Endothelial cell of umbilical vein (primary cell): ENCODE data around the gene STON2. TPM values are rescaled to one million over a fixed set of nuclear protein-coding genes. Genes with fewer than 3 reads are reported as not detected.

Source experiments
- BruUV-seq: library from RNA; stranded (reverse); fragments of 400-500 nt; replicated peaks from 2 replicates; lab custom pipeline; 2021; lab: Mats Ljungman, UMichigan
- CTCF ChIA-PET: fragments of 300-600, 350-600 bp; sonication (Branson Sonifier 250); formaldehyde crosslinking; loops from one replicate; lab custom pipeline; 2021; ENCODE audit warnings: antibody characterized with exemption, inconsistent platforms; lab: Charles Lee
- POLR2A ChIA-PET: fragments of 300-600, 350-600 bp; sonication (Branson Sonifier 250); formaldehyde crosslinking; loops from one replicate; lab custom pipeline; 2021; ENCODE audit warnings: antibody characterized with exemption, inconsistent platforms; lab: Charles Lee
- DNase-seq: peaks from one replicate; pipeline ENCODE4 v3.0.0-alpha.2; 2011; ENCODE audit warnings: low read depth, low spot score
- FAIRE-seq: peaks from 2 replicates; lab custom pipeline; 2011; peaks lifted over from hg19 to GRCh38; lab: Jason Lieb, UNC
- H2AFZ ChIP-seq: 2 replicates; pipeline ENCODE4 v1.6.0; 2012; ENCODE audit warnings: low read depth, low read length, control low read depth, inconsistent platforms
- H3K27ac ChIP-seq: 2 replicates; pipeline ENCODE4 v1.5.1; 2011; ENCODE audit warnings: low read depth, mild to moderate bottlenecking, control low read depth, low read length, moderate library complexity; ENCODE audit not compliant: insufficient read depth
- H3K27me3 ChIP-seq, 2 experiments: 2 replicates each; pipeline versions ENCODE4 v1.6.0 to v1.6.1; 2011; ENCODE audit warnings: low read length in 2 of 2, mixed read lengths in 1 of 2; ENCODE audit not compliant: control insufficient read depth in 2 of 2, insufficient read depth in 2 of 2
- H3K36me3 ChIP-seq, 2 experiments: 2 replicates in 1 of 2; 3 replicates in 1 of 2; pipeline ENCODE4 v1.5.1; 2011; ENCODE audit warnings: low read length in 2 of 2, mild to moderate bottlenecking in 1 of 2, moderate library complexity in 1 of 2; ENCODE audit not compliant: control insufficient read depth in 2 of 2, insufficient read depth in 2 of 2; ENCODE audit errors: extremely low read depth in 1 of 2
- H3K4me1 ChIP-seq: 3 replicates; pipeline ENCODE4 v1.5.1; 2011; ENCODE audit warnings: mild to moderate bottlenecking, low read length; ENCODE audit not compliant: control insufficient read depth, insufficient read depth; ENCODE audit errors: extremely low read depth
- H3K4me2 ChIP-seq: 2 replicates; pipeline ENCODE4 v1.6.1; 2011; ENCODE audit warnings: low read length, control low read depth, mixed read lengths; ENCODE audit not compliant: insufficient read depth
- H3K4me3 ChIP-seq, 3 experiments: fragments of 200-600 bp in 1 of 3; sonication (generic), shearing (Covaris generic) in 1 of 3; replicated peaks in 1 of 3; 2 replicates each; pipeline ENCODE4 v1.5.1; 2011 to 2016; ENCODE audit warnings: control low read depth in 3 of 3, low read length in 3 of 3, mild to moderate bottlenecking in 2 of 3, inconsistent platforms in 1 of 3, low read depth in 1 of 3, moderate library complexity in 1 of 3; ENCODE audit not compliant: insufficient read depth in 1 of 3
- H3K79me2 ChIP-seq: 2 replicates; pipeline ENCODE4 v1.6.0; 2012; ENCODE audit warnings: low read length, inconsistent platforms; ENCODE audit not compliant: control insufficient read depth, insufficient read depth
- H3K9ac ChIP-seq: replicated peaks from 2 replicates; pipeline ENCODE3; 2011; ENCODE audit warnings: low read length, control low read depth; ENCODE audit not compliant: insufficient read depth; ENCODE audit errors: extremely low read depth
- H3K9me1 ChIP-seq: replicated peaks from 3 replicates; pipeline ENCODE4 v1.6.0; 2011; ENCODE audit warnings: mild to moderate bottlenecking, low read length; ENCODE audit not compliant: control insufficient read depth, insufficient read depth; ENCODE audit errors: extremely low read depth
- H3K9me3 ChIP-seq: replicated peaks from 2 replicates; pipeline ENCODE4 v1.5.1; 2012; ENCODE audit warnings: low read length, inconsistent platforms; ENCODE audit not compliant: control insufficient read depth, insufficient read depth
- H4K20me1 ChIP-seq: replicated peaks from 2 replicates; pipeline ENCODE3; 2011; ENCODE audit warnings: mild to moderate bottlenecking, low read length; ENCODE audit not compliant: control insufficient read depth, insufficient read depth; ENCODE audit errors: extremely low read depth
- EZH2 ChIP-seq: IDR thresholded peaks from 2 replicates; pipeline ENCODE4 v1.6.1; 2012; ENCODE audit warnings: borderline replicate concordance, low read depth, mild to moderate bottlenecking, moderate library complexity, low read length, inconsistent platforms; ENCODE audit not compliant: severe bottlenecking
- GATA2 ChIP-seq: IDR thresholded peaks from 2 replicates; pipeline ENCODE4 v1.7.0; 2011; ENCODE audit warnings: low read depth, mild to moderate bottlenecking, moderate library complexity, mixed read lengths, low read length; ENCODE audit not compliant: insufficient read length, insufficient read depth
- JUN ChIP-seq: IDR thresholded peaks from 2 replicates; pipeline ENCODE4 v1.6.1; 2011; ENCODE audit warnings: borderline replicate concordance, low read depth; ENCODE audit not compliant: insufficient read length, insufficient read depth
- MYC ChIP-seq: IDR thresholded peaks from one replicate; pipeline ENCODE4 v1.6.1; 2011; ENCODE audit warnings: mild to moderate bottlenecking, low read depth, low read length
- POLR2A ChIP-seq: IDR thresholded peaks from 2 replicates; pipeline ENCODE4 v1.6.1; 2012; ENCODE audit warnings: low read depth, mild to moderate bottlenecking, control low read depth, low read length
- POLR2AphosphoS5 ChIP-seq: IDR thresholded peaks from 2 replicates; pipeline ENCODE4 v1.6.1; 2012; ENCODE audit warnings: low read depth, mild to moderate bottlenecking, control low read depth, low read length, moderate library complexity; ENCODE audit not compliant: insufficient read depth
- dilution Hi-C: fragments of 300-500 bp; cut with MboI; formaldehyde crosslinking; loops from one replicate; pipeline ENCODE4 v1.15.0; 2019; ENCODE audit warnings: low sequenced_read_pairs; ENCODE audit not compliant: extremely low pct_ligation_motif_present
- intact Hi-C: fragments of 100-400 bp; cut with micrococcal nuclease; formaldehyde crosslinking; loops from one replicate; pipeline ENCODE4 v1.10.0; 2022
- polyA plus RNA-seq, 4 experiments: library from polyadenylated mRNA; depleted of rRNA in 3 of 4; stranded (reverse) in 3 of 4; unstranded in 1 of 4; fragments of >200 nt; gene quantifications; 2 replicates each; pipeline versions ENCODE4 v1.2.1 to v1.2.3, GENCODE V29; 2011 to 2012; ENCODE audit warnings: missing spikeins in 1 of 4
- total RNA-seq: library from RNA; stranded (reverse); gene quantifications from 2 replicates; pipeline ENCODE4 v1.2.3, GENCODE V29; 2021
- TF ChIP-seq, protein P1 (sequence below): IDR thresholded peaks from 2 replicates; pipeline ENCODE4 v1.6.1; 2011; ENCODE audit not compliant: insufficient read depth, insufficient read length
- TF ChIP-seq, protein P2 (sequence below), 2 donors: IDR thresholded peaks; 1 replicate in 1 of 2; 2 replicates in 1 of 2; pipeline ENCODE4 v1.5.1; 2011; ENCODE audit warnings: low read length in 2 of 2, mild to moderate bottlenecking in 2 of 2, moderate library complexity in 2 of 2, control low read depth in 1 of 2, inconsistent platforms in 1 of 2, low read depth in 1 of 2; ENCODE audit not compliant: insufficient read depth in 1 of 2; ENCODE audit errors: extremely low read depth in 1 of 2

Gene STON2
- total and polyA plus RNA-seq, 2 donors (not counting 3 experiments of a cell fraction or from before 2014, with no cell fraction given), result not detected

DNA sequence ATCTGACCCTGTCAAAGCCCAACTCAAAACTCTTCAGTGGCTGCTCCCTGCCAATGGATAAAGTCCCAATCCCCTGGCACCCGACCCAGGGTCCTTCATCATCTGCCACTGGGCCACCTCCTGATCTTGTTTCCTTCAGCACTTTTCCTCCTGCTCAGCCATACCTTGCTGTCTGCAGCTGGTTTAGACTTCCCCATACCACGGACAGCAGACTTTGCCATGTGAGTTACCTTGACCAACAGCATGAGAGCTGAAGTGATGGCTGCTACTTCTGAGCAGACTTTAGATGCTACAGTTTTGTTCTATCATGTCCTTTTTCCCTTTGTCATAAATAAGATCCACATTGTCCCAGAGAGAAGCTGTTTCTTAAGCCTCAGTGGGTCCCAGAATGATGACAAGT lies 33.3 kb upstream of the STON2 start:
- Histone ChIP-seq H3K9me1 (no peaks in the 10 kb centered on the region), H3K9me3 (no peaks in the 10 kb centered on the region), H4K20me1 (no peaks in the 10 kb centered on the region), H3K4me3 (no peak overlapping the region), H3K4me2 (no peak overlapping the region), H3K36me3 (no peaks in the 10 kb centered on the region), H3K79me2 (no peaks in the 10 kb centered on the region), H3K4me1 (peaks cover 5% of the 10 kb centered on the region), H3K27me3 (peaks cover 29 to 34% of the 10 kb centered on the region in 2 experiments), H3K9ac (no peak overlapping the region), H3K27ac (no peak overlapping the region), H2AFZ (no peak overlapping the region)
- no TSS peak for BruUV-seq
- DNase-seq, result no peak
- dilution Hi-C loops (no loop called here), intact Hi-C loops (no loop called here)
- ChIA-PET POLR2A (no interaction called here), CTCF (no interaction called here)
- TF ChIP-seq POLR2AphosphoS5, result no peak
- TF ChIP-seq, protein P1, sequence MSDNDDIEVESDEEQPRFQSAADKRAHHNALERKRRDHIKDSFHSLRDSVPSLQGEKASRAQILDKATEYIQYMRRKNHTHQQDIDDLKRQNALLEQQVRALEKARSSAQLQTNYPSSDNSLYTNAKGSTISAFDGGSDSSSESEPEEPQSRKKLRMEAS, result no peak
- TF ChIP-seq, protein P2, sequence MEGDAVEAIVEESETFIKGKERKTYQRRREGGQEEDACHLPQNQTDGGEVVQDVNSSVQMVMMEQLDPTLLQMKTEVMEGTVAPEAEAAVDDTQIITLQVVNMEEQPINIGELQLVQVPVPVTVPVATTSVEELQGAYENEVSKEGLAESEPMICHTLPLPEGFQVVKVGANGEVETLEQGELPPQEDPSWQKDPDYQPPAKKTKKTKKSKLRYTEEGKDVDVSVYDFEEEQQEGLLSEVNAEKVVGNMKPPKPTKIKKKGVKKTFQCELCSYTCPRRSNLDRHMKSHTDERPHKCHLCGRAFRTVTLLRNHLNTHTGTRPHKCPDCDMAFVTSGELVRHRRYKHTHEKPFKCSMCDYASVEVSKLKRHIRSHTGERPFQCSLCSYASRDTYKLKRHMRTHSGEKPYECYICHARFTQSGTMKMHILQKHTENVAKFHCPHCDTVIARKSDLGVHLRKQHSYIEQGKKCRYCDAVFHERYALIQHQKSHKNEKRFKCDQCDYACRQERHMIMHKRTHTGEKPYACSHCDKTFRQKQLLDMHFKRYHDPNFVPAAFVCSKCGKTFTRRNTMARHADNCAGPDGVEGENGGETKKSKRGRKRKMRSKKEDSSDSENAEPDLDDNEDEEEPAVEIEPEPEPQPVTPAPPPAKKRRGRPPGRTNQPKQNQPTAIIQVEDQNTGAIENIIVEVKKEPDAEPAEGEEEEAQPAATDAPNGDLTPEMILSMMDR (IDR thresholded peaks at IDR 0.05; ENCODE audit: extremely low read depth in 1 of 2, insufficient read depth in 1 of 2, low read depth in 1 of 2, low read length in 2 of 2), result no peak
- TF ChIP-seq JUN, result no peak
- no peak for TF ChIP-seq GATA2
- TF ChIP-seq POLR2A, result no peak
- no peak for FAIRE-seq

DNA sequence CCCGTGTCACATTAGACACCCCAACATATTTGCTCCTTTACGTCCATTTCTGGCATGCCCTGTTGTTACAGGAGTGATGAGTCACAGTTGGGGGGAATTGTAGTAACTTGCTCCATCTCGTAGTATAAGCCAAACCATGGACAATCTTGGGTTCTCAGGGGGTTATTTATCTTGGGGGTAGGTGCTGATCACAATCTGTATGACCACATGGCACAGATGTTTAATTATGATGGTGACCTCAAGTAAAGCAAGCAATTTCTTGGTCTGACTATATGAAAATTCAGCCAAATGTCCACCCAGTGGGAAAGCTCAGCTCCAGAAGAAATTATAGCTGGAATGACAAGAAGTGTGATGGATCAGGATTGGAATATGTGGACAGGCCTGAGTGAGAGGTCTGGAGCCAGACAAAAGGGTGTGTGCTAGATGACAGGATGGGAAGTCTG lies 32.1 kb upstream of the STON2 start:
- no peak overlapping the region for H3K4me2 ChIP-seq
- H3K9ac ChIP-seq, result no peak overlapping the region
- no peak for DNase-seq
- BruUV-seq, result no TSS peak
- dilution Hi-C loops, result no loop called here
- no peaks in the 10 kb centered on the region for H3K79me2 ChIP-seq
- H3K27ac ChIP-seq, result no peak overlapping the region
- H3K4me1 ChIP-seq, result peaks cover 5% of the 10 kb centered on the region
- intact Hi-C loops, result no loop called here
- H3K9me3 ChIP-seq, result no peaks in the 10 kb centered on the region
- POLR2A ChIA-PET, result no interaction called here
- FAIRE-seq, result no peak
- TF ChIP-seq JUN, result no peak
- no peak for TF ChIP-seq EZH2
- no peak for TF ChIP-seq MYC
- no peak overlapping the region for H3K4me3 ChIP-seq
- peaks cover 25 to 27% of the 10 kb centered on the region in 2 experiments for H3K27me3 ChIP-seq
- CTCF ChIA-PET, result no interaction called here
- H3K36me3 ChIP-seq, result no peaks in the 10 kb centered on the region
- H4K20me1 ChIP-seq, result no peaks in the 10 kb centered on the region
- no peaks in the 10 kb centered on the region for H3K9me1 ChIP-seq
- no peak overlapping the region for H2AFZ ChIP-seq
